GM12878 (cell line): ENCODE measurements around the gene DTWD2. TPM values are rescaled to one million over a fixed set of nuclear protein-coding genes. Genes with fewer than 3 reads are reported as not detected.

Experiments
- ATAC-seq: fragments of 200-7000 bp; cut with Tn5 transposase; 3 replicates; pipeline ENCODE4 v1.9.1; 2020; ENCODE audit warnings: mild to moderate bottlenecking, moderate library complexity
- BruUV-seq: library from RNA; stranded (reverse); fragments of 400-500 nt; replicated peaks from 2 replicates; lab custom pipeline; 2021; lab: Mats Ljungman, UMichigan
- CTCF ChIA-PET: fragments of 300-600 bp; sonication (Branson Sonifier 250); formaldehyde crosslinking; extraction: SDS; loops from one replicate; lab custom pipeline; 2021; ENCODE audit warnings: inconsistent platforms; lab: Yijun Ruan, JAX
- POLR2A ChIA-PET: fragments of 350-600 bp; formaldehyde crosslinking; extraction: SDS; loops from one replicate; lab custom pipeline; 2021; ENCODE audit warnings: inconsistent platforms; lab: Charles Lee
- RAD21 ChIA-PET: fragments of 300-600 bp; sonication (Branson Sonifier 250); formaldehyde crosslinking; loops from one replicate; lab custom pipeline; 2023; ENCODE audit warnings: antibody characterized with exemption; ENCODE audit not compliant: unreplicated experiment; lab: Charles Lee
- SMC1A ChIA-PET: fragments of 300-600 bp; sonication (Branson Sonifier 250); formaldehyde crosslinking; loops from one replicate; lab custom pipeline; 2023; ENCODE audit not compliant: unreplicated experiment, uncharacterized antibody; lab: Charles Lee
- DNase-seq: peaks from one replicate; pipeline ENCODE4 v3.0.0-alpha.2; 2011; ENCODE audit warnings: low read depth, low spot score
- FAIRE-seq: peaks from 3 replicates; lab custom pipeline; 2011; peaks lifted over from hg19 to GRCh38; lab: Jason Lieb, UNC
- H2AFZ ChIP-seq: 2 replicates; pipeline ENCODE4 v1.6.0; 2011; ENCODE audit warnings: low read depth, low read length, control low read depth; ENCODE audit not compliant: control insufficient read depth
- H3K27ac ChIP-seq: 2 replicates; pipeline ENCODE4 v1.5.1; 2011; ENCODE audit warnings: control low read depth; ENCODE audit not compliant: control insufficient read depth, insufficient read depth
- H3K27me3 ChIP-seq, 2 experiments: replicated peaks in 1 of 2; 2 replicates each; pipeline versions ENCODE4 v1.6.0 to v1.6.1; 2011; ENCODE audit warnings: low read length in 1 of 2; ENCODE audit not compliant: control insufficient read depth in 2 of 2, insufficient read depth in 2 of 2
- H3K36me3 ChIP-seq, 2 experiments: 2 replicates each; pipeline ENCODE4 v1.5.1; 2011; ENCODE audit warnings: low read length in 1 of 2; ENCODE audit not compliant: control insufficient read depth in 2 of 2, insufficient read depth in 2 of 2
- H3K4me1 ChIP-seq: 2 replicates; pipeline ENCODE4 v1.6.1; 2011; ENCODE audit warnings: mild to moderate bottlenecking, low read length, moderate library complexity, mixed read lengths; ENCODE audit not compliant: control insufficient read depth, insufficient read depth
- H3K4me2 ChIP-seq: 2 replicates; pipeline ENCODE4 v1.6.0; 2011; ENCODE audit warnings: control low read depth; ENCODE audit not compliant: control insufficient read depth, insufficient read depth
- H3K4me3 ChIP-seq: fragments of 200-600 bp; sonication (generic); 2 replicates; pipeline ENCODE4 v1.5.1; 2016
- H3K79me2 ChIP-seq: 2 replicates; pipeline ENCODE4 v1.6.0; 2011; ENCODE audit warnings: low read length; ENCODE audit not compliant: control insufficient read depth, insufficient read depth
- H3K9ac ChIP-seq: 2 replicates; pipeline ENCODE4 v1.8.0; 2011; ENCODE audit warnings: low read length, control low read depth, mixed read lengths; ENCODE audit not compliant: control insufficient read depth, insufficient read depth
- H3K9me3 ChIP-seq: replicated peaks from 3 replicates; pipeline ENCODE4 v1.5.1; 2011; ENCODE audit warnings: mild to moderate bottlenecking, low read length; ENCODE audit not compliant: control insufficient read depth, insufficient read depth
- H4K20me1 ChIP-seq: 2 replicates; pipeline ENCODE4 v1.6.0; 2011; ENCODE audit not compliant: control insufficient read depth, insufficient read depth
- EGR1 ChIP-seq, 2 experiments: IDR thresholded peaks; 1 replicate in 1 of 2; 2 replicates in 1 of 2; pipeline ENCODE4 v1.6.1; 2011 to 2012; ENCODE audit warnings: low read depth in 2 of 2, low read length in 2 of 2, borderline replicate concordance in 1 of 2, mild to moderate bottlenecking in 1 of 2, moderate library complexity in 1 of 2
- MTA3 ChIP-seq: IDR thresholded peaks from 2 replicates; pipeline ENCODE4 v1.6.1; 2012; ENCODE audit warnings: low read length, inconsistent platforms, borderline replicate concordance
- MYB ChIP-seq: fragments of 150-350 bp; IDR thresholded peaks from 2 replicates; pipeline ENCODE4 v1.6.1; 2014; ENCODE audit warnings: mild to moderate bottlenecking, low read depth, low read length, borderline replicate concordance
- PML ChIP-seq: IDR thresholded peaks from 2 replicates; pipeline ENCODE4 v1.6.1; 2012; ENCODE audit warnings: low read length, inconsistent platforms
- RB1 ChIP-seq: fragments of 450-650 bp; formaldehyde crosslinking; IDR thresholded peaks from 2 replicates; pipeline ENCODE4 v1.6.1; 2017; ENCODE audit warnings: mild to moderate bottlenecking, borderline replicate concordance
- SMARCA5 ChIP-seq: fragments of 450-650 bp; IDR thresholded peaks from 2 replicates; pipeline ENCODE4 v1.6.1; 2017; ENCODE audit warnings: mild to moderate bottlenecking
- WGBS: methylation state at CpG from one replicate; pipeline ENCODE4 v1.1.6; 2016; ENCODE audit warnings: low lambda C conversion rate; ENCODE audit not compliant: insufficient replicate concordance, insufficient coverage; ENCODE audit errors: missing lambda C conversion rate; 5-methylcytosine and 5-hydroxymethylcytosine counted together
- in situ Hi-C: fragments of 300-500 bp; cut with MboI; formaldehyde crosslinking; loops from 9 replicates; pipeline ENCODE4 v1.14.3; 2018; ENCODE audit warnings: mixed read lengths
- intact Hi-C: fragments of 100-400 bp; cut with micrococcal nuclease; formaldehyde crosslinking; loops from one replicate; pipeline ENCODE4 v1.14.2; 2022; ENCODE audit not compliant: unreplicated experiment
- polyA plus RNA-seq, 11 experiments: library from polyadenylated mRNA; depleted of rRNA in 4 of 11; unstranded in 6 of 11; stranded (reverse) in 5 of 11; fragments of >200 nt; fragmentation: Nextera tagmentation in 4 of 11; fragmentation: Illumina TruSeq in 1 of 11; extraction: Ambion mirVana in 4 of 11; extraction: Trizol in 1 of 11; gene quantifications; 1 replicate in 1 of 11; 2 replicates in 10 of 11; pipeline versions ENCODE4 v1.2.1 to v1.2.3, GENCODE V29; 2011 to 2016; ENCODE audit warnings: inconsistent platforms in 2 of 11, missing spikeins in 2 of 11, low read depth in 1 of 11
- total RNA-seq, 4 experiments: library from RNA; depleted of rRNA in 3 of 4; stranded (reverse); fragments of >200 nt in 3 of 4; fragmentation: Illumina TruSeq in 1 of 4; extraction: Trizol in 1 of 4; gene quantifications; 2 replicates each; pipeline versions ENCODE4 v1.2.1 to v1.2.3, GENCODE V29; 2013 to 2021
- TF ChIP-seq, protein P1 (sequence below): fragments of 450-650 bp; conservative IDR thresholded peaks from 2 replicates; pipeline ENCODE4 v1.6.1; 2017; ENCODE audit warnings: mild to moderate bottlenecking, moderate library complexity
- TF ChIP-seq, protein P2 (sequence below): IDR thresholded peaks from 2 replicates; pipeline ENCODE4 v1.6.1; 2012; ENCODE audit warnings: low read length, inconsistent platforms
- TF ChIP-seq, protein P3 (sequence below): IDR thresholded peaks from 2 replicates; pipeline ENCODE4 v1.6.1; 2012; ENCODE audit warnings: improper control_type of control experiment, low read depth, low read length; ENCODE audit not compliant: insufficient replicate concordance
- TF ChIP-seq, protein P4 (sequence below): IDR thresholded peaks from 2 replicates; pipeline ENCODE4 v1.6.1; 2012; ENCODE audit warnings: low read depth, low read length, improper control_type of control experiment

Gene DTWD2
- total and polyA plus RNA-seq, 10 of the 15 experiments (the other 5 are each of a cell fraction or from before 2014, with no cell fraction given) = 0.93 to 8.4 (median 5.1) TPM

DNA sequence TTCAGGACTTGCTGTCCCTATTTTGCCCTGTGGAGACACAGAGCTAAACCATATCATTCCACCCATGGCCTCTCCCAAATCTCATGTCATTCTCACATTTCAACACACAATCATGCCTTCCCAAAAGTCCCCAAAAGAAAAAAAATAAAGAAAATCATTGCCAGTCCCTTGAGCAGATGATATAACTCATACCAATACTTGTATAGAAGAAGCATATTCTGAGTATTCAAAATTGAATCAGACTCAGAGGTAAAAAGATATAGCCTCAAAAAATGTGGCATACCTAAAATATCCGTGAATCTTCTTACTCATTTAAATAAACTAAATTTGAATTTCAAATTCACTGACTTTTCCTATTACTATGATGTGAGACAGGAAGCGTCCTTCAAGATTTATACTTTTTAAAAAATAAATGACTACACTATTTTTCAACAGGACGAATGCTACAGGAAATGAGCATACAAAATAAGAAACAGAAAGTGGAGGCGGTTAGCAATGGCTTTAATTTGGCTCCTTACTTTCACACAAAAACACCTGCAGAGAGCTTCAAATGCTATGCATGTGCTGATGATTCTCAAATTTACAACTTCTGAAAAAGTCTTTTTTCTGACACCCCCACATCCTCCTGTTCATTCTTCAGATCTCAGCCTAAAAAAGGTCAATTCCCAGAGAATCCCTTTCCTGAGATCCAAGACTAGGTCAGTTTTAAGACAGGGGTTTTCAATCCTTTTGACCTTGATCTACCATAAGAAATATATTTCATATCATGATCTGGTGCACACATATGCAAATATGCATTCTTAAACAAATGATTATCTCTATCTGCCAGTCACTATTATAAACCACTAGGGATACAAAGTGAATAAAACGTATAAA lies 42.9 kb upstream of the DTWD2 start:
- Histone ChIP-seq H3K9me3 (no peaks in the 10 kb centered on the region), H3K27me3 (no peaks in the 10 kb centered on the region), H4K20me1 (no peaks in the 10 kb centered on the region), H3K27ac (peak overlapping the region; percentile 95), H3K79me2 (no peaks in the 10 kb centered on the region; the same call in 1 of the 2 replicates), H3K4me2 (peak overlapping the region; percentile 89), H3K9ac (peak overlapping the region; percentile 53; the same call in 1 of the 2 replicates), H3K4me3 (peak overlapping the region; percentile 55), H2AFZ (peak overlapping the region; percentile 70), H3K4me1 (peaks cover 39% of the 10 kb centered on the region), H3K36me3 (no peaks in the 10 kb centered on the region)
- ATAC-seq (peak; percentile 72), DNase-seq (peak; percentile 80), FAIRE-seq (peak; percentile 62)
- CTCF ChIA-PET = interaction anchor here (1.2 to 3.8 kb wide), 7 partner anchors 10 to 381 kb away, joined by 3 to 23 read pairs (median 5); partner anchors contain the start of genes DMXL1 and DTWD2
- RAD21 ChIA-PET = interaction anchor here (0.7 to 4.6 kb wide), 10 partner anchors 9 to 381 kb away, joined by 3 to 35 read pairs (median 6); partner anchors contain the start of genes DMXL1 and DTWD2
- POLR2A ChIA-PET = interaction anchor here (0.6 to 1.5 kb wide), 7 partner anchors 15 to 602 kb away, joined by 3 to 7 read pairs (median 3); partner anchors contain the start of gene DMXL1
- under 1% methylated on average over 5 of the region's 5 CpGs for WGBS
- SMC1A ChIA-PET = interaction anchor here (0.9 to 3.4 kb wide), 15 partner anchors 9 to 381 kb away, joined by 3 to 19 read pairs (median 4); partner anchors contain the start of gene DMXL1
- in situ Hi-C loops (loop anchor here (5.0 kb wide), 1 partner anchor 36 kb away; no protein-coding TSS in a partner anchor), intact Hi-C loops (loop anchor here (1.0 to 5.0 kb wide), 3 partner anchors 40 to 44 kb away; partner anchors contain the start of genes DMXL1 and DTWD2)
- TSS peak; percentile 72 for BruUV-seq
- TF ChIP-seq, protein P1, sequence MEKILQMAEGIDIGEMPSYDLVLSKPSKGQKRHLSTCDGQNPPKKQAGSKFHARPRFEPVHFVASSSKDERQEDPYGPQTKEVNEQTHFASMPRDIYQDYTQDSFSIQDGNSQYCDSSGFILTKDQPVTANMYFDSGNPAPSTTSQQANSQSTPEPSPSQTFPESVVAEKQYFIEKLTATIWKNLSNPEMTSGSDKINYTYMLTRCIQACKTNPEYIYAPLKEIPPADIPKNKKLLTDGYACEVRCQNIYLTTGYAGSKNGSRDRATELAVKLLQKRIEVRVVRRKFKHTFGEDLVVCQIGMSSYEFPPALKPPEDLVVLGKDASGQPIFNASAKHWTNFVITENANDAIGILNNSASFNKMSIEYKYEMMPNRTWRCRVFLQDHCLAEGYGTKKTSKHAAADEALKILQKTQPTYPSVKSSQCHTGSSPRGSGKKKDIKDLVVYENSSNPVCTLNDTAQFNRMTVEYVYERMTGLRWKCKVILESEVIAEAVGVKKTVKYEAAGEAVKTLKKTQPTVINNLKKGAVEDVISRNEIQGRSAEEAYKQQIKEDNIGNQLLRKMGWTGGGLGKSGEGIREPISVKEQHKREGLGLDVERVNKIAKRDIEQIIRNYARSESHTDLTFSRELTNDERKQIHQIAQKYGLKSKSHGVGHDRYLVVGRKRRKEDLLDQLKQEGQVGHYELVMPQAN = no peak
- peak; percentile 30; the same call in 1 of the 2 replicates for TF ChIP-seq MYB
- TF ChIP-seq, protein P2, sequence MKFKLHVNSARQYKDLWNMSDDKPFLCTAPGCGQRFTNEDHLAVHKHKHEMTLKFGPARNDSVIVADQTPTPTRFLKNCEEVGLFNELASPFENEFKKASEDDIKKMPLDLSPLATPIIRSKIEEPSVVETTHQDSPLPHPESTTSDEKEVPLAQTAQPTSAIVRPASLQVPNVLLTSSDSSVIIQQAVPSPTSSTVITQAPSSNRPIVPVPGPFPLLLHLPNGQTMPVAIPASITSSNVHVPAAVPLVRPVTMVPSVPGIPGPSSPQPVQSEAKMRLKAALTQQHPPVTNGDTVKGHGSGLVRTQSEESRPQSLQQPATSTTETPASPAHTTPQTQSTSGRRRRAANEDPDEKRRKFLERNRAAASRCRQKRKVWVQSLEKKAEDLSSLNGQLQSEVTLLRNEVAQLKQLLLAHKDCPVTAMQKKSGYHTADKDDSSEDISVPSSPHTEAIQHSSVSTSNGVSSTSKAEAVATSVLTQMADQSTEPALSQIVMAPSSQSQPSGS = peak; percentile 90
- no peak for TF ChIP-seq RB1
- TF ChIP-seq, protein P3, sequence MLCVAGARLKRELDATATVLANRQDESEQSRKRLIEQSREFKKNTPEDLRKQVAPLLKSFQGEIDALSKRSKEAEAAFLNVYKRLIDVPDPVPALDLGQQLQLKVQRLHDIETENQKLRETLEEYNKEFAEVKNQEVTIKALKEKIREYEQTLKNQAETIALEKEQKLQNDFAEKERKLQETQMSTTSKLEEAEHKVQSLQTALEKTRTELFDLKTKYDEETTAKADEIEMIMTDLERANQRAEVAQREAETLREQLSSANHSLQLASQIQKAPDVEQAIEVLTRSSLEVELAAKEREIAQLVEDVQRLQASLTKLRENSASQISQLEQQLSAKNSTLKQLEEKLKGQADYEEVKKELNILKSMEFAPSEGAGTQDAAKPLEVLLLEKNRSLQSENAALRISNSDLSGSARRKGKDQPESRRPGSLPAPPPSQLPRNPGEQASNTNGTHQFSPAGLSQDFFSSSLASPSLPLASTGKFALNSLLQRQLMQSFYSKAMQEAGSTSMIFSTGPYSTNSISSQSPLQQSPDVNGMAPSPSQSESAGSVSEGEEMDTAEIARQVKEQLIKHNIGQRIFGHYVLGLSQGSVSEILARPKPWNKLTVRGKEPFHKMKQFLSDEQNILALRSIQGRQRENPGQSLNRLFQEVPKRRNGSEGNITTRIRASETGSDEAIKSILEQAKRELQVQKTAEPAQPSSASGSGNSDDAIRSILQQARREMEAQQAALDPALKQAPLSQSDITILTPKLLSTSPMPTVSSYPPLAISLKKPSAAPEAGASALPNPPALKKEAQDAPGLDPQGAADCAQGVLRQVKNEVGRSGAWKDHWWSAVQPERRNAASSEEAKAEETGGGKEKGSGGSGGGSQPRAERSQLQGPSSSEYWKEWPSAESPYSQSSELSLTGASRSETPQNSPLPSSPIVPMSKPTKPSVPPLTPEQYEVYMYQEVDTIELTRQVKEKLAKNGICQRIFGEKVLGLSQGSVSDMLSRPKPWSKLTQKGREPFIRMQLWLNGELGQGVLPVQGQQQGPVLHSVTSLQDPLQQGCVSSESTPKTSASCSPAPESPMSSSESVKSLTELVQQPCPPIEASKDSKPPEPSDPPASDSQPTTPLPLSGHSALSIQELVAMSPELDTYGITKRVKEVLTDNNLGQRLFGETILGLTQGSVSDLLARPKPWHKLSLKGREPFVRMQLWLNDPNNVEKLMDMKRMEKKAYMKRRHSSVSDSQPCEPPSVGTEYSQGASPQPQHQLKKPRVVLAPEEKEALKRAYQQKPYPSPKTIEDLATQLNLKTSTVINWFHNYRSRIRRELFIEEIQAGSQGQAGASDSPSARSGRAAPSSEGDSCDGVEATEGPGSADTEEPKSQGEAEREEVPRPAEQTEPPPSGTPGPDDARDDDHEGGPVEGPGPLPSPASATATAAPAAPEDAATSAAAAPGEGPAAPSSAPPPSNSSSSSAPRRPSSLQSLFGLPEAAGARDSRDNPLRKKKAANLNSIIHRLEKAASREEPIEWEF = peak; percentile 75
- TF ChIP-seq, protein P4, sequence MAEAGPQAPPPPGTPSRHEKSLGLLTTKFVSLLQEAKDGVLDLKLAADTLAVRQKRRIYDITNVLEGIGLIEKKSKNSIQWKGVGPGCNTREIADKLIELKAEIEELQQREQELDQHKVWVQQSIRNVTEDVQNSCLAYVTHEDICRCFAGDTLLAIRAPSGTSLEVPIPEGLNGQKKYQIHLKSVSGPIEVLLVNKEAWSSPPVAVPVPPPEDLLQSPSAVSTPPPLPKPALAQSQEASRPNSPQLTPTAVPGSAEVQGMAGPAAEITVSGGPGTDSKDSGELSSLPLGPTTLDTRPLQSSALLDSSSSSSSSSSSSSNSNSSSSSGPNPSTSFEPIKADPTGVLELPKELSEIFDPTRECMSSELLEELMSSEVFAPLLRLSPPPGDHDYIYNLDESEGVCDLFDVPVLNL = no peak
- TF ChIP-seq SMARCA5 = 0 out of 2 replicates have a peak, but pooled peaks have one; percentile 71
- TF ChIP-seq EGR1 (IDR thresholded peaks at IDR 0.05; ENCODE audit: borderline replicate concordance in 1 of 2, low read depth in 2 of 2, low read length in 2 of 2) = no peak
- peak; percentile 39; the same call in 1 of the 2 replicates for TF ChIP-seq PML
- TF ChIP-seq MTA3 = no peak; the same call in 1 of the 2 replicates
